Uterine smooth muscle cell (primary cell): ENCODE measurements around the gene YIPF6. TPM values are rescaled to one million over a fixed set of nuclear protein-coding genes. Genes with fewer than 3 reads are reported as not detected.

ENCODE experiments used
- total RNA-seq: library from RNA; depleted of rRNA; stranded (reverse); fragments of >200 nt; gene quantifications from 2 replicates; pipeline ENCODE4 v1.2.3, GENCODE V29; 2014

The YIPF6 gene
- total RNA-seq, result 24.5 and 41.4 TPM in 2 replicates

DNA sequence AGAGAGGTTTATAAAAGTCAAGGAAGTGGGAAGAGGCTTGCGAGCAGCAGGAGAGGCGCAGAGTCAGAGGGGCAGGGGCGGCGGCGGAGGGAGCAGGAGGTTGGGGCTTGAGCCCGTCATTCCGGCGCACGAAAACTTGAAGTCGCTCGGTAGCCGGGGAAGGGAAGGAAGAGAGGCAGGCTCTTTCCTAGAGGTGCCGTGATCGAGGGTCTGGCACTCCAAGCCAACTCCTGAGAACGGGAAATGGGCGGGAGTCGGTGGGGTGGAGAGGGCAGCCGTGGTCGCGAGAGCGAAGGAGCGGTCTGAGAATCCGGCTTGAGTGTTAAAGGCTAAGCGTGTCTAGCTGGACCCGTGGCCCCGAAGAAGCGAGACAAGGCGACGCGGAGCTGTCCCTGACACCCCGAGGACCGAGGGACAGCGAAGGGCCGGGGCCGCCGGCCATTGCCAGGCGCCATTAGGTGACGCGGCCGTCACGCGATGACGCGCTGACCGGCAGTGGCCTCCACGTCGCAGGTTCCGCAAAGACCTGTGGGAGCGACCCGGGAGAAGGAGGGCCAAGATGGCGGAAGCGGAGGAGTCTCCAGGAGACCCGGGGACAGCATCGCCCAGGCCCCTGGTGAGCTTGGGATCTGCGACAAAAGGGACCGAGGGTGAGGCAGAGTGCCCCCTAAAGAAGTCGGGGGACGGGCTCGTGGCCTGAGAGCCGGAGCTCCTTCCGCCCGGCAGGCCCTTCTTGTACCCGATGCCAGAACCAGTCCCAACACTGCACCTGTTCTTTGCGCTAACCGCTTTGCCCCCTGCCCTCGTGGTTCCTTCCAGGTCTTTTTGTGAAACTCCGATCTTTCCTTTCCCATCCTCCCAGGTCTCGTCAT is at the start of gene YIPF6:
YIPF6 (plus strand) TSS at position 544 of the 872 bp plus-strand sequence; CDS start at position 560, 16 bp downstream.

Other genes starting within 250 kb of the YIPF6 start
- 7.0 and 12.1 TPM in 2 replicates for gene OPHN1, start 65.6 kb upstream of the YIPF6 start, total RNA-seq
- 3.2 and 8.7 TPM in 2 replicates for gene STARD8, start 148.6 kb downstream of the YIPF6 start, total RNA-seq